ELR (cell line): ENCODE measurements around the gene RASA2.
"Not testable (repeated sequence)": the region's sequence is repeated elsewhere in the genome, so short reads cannot be mapped to it uniquely, and the experiment has no call there.

Source experiments
- DNase-seq: peaks from one replicate; pipeline ENCODE4 v3.0.0-alpha.2; 2015; ENCODE audit warnings: low read depth

RASA2 gene

DNA sequence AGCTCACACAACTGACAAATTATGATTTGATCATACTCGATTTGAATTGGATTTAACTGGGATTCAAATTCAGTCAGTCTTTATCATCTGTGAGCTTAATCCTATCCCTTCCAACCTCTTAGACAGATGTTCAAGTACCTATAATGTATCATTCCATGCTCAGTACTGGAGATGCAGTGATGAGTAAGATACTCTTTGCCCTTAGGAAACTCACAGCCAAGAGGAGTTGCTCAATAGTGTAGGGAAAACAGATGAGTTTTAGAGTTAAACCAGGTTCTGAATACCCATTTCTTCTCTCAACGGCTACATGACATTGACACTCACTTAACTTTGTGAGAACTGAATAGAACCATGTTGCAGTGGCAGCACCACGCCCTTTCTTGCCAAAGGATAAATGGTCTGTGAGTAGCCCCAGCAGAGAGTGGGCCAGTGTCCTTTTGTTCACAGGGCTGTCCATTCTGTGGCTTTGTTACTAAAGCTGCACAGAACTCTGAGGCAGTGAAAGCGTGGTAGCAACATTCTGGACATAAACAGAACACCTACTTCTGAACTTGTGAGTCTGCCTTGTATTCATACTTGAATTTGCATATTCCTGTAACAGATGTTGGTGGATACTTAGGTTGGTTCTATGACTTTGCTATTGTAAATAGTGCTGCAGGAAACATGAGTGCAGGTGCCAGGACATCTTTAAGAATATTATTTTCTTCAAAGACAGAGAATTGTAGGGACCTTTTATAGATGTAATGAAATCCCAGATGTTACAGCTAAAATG, 91.6 kb downstream of the RASA2 start:
- DNase-seq = peak; percentile 55

- no peak for DNase-seq
These were observed 107.5 kb downstream of the RASA2 start for GRCh38 chr3:141594357-141594756.

DNA sequence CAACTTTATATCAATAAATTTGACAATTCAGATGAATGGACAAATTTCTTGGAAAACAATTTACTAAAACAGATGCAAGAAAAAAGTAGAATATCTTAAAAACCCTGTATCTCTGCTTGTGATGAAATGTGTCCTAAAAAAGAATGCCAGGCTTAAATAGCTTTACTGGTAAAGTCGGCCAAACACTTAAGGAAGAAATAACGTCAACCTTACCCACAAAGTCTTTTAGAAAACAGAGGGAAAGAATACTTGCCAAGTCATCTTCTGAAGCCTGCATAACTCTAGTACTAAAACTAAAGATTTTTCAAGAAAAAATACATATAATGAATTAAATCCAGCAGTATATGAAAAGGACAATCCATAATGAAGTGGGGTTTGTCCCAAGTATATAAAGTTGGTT, 111.1 kb downstream of the RASA2 start:
- DNase-seq = no peak

GRCh38 chr3:141600331-141600730, 113.5 kb downstream of the RASA2 start:
- DNase-seq = no peak

DNA sequence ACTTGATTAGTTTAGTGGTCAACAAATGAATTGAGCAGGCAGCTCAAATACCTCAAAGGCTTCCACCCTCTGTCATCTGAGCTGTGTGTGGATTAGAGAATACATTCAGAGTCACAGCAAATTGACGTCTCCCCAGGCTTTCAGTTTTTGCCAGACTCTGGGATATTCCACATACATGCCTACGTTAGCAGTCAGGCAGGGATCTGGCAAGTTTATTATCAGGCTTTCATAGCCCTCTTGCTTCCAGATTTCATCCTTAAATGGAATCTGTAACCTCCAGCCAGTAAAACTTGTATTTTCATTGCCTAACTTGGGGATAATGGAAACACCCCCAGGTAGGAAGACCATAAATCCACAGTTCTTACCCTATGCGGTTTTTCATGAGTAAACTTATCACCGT, 115.9 kb downstream of the RASA2 start:
- no peak for DNase-seq

DNA sequence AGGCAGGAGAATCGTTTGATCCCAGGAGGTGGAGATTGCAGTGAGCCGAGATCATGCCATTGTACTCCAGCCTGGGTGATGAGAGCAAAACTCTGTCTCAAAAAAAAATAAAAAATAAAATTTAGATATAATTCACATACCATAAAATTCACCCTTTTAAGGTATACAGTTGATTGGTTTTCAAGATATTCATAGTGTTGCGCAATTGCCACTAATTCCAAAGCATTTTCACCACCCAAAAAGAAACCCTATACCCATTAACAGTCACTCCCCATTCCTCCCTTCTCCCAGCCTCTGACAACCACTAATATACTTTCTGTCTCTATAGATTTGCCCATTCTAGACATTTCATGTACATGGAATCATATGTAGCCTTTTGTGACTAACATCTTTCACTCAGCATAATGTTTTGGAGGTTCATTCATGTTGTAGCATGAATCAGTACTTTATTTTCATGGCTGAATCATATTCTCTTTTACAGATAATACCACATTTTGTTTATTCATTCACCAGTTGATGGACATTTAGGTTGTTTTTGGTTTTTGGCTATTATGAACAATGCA, 116.7 kb downstream of the RASA2 start:
- DNase-seq = peak; percentile 29

DNA sequence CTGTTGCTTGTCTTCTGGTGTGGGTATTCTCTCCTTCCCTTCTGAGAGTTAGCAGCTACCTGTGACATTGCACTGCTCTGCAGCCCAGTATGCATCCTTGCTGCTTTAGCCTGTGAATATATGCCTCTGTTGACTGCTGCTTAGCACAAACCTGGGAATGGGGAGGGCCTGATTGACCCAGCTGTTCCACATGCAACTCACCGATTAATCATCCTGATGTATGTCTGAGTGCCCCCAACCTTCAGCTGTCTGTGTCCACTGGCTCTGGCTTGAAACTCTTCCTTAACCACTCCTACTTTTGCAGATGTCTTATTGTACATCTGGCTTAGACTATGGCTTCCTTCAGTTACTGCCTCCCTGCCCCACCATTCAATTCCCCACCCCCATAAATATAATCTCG, 119.1 kb downstream of the RASA2 start:
- peak; percentile 50 for DNase-seq

GRCh38 chr3:141608438-141608837, 121.6 kb downstream of the RASA2 start:
- no peak for DNase-seq

DNA sequence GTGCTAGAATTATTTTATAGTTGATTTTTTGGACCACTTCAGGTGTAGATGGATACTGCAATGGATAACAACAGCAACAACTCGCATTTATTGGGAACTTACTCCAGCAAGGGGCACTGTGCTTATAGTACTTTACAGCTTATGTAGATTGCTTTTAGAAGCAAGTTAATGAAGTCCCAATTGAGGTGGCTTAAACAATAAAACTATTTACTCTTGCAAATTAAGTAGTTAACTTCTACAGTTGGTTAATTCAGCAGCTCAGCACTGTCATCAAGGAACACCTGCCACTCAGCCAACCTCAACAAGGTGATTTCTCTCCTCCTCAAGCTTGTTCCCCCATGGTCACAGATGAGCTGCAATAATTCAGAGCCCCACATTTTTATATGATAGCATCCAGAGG, 124.1 kb downstream of the RASA2 start:
- no peak for DNase-seq

DNA sequence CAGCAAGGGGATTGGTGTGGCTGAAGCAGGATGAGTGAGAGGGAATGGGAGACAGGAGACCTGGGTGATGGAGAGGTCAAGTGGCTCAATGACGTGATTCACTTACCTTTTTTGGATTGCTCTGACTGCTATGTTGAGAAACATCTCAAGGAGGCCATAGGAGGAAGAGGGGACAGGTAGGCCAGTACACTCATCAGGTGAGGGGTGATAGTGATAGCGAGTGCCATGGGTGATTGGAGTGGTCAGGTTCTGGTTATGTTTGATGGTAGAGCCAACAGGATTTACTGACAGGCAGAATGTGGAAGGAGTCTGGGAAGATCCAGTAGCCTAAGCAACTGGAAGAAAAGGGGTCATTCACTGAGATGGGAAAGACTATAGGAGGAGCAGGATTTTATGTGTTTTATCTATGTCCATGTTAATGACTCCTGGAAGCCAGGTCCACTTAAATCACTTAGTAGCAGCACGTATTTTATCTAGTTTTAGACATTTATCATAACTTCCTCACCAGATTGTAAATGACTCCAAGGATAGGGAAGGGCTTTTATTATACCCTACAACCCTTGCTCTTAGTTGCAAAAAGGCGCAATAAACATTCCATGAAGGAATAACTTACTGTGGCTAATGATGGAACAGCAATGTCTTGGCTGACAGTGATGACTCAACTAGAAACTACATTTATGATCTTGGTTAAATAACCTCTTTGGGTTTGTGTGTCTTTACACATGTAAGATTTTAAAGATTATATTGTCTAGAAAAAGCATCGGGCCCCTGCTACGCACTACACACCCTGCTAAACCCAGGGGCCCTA, 131.5 kb downstream of the RASA2 start:
- DNase-seq = no peak

GRCh38 chr3:141618938-141619337, 132.1 kb downstream of the RASA2 start:
- DNase-seq = no peak

GRCh38 chr3:141619450-141619849, 132.6 kb downstream of the RASA2 start:
- DNase-seq = no peak

- DNase-seq = no peak
These were observed 136.9 kb downstream of the RASA2 start for GRCh38 chr3:141623691-141624090.

GRCh38 chr3:141625506-141625905, 138.7 kb downstream of the RASA2 start:
- peak; percentile 55 for DNase-seq

- DNase-seq = not testable (repeated sequence)
These were observed 141.5 kb downstream of the RASA2 start for GRCh38 chr3:141628334-141628733.

DNA sequence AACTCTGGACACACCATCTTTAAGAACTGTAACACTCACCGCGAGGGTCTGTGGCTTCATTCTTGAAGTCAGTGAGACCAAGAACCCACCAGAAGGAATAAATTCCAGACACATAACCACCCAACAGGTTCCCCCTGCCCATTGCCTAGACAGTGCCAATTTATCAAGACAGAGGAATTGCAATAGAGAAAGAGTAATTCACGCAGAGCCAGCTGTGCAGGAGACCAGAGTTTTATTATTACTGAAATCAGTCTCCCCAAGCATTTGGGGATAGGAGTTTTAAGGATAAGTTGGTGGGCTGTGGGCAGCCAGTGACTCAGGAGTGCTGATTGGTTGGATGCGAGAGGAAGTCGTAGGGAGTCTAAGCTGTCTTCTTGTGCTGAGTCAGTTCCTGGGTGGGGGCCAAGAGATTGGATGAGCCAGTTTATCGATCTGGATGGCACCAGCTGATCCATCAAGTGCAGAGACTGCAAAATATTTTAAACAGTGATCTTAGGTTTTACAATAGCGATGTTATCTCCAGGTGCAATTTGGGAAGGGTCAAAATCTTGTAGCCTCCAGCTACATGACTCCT, 142.1 kb downstream of the RASA2 start:
- peak; percentile 27 for DNase-seq

- no peak for DNase-seq
These were observed 143.1 kb downstream of the RASA2 start for GRCh38 chr3:141629976-141630375.

DNA sequence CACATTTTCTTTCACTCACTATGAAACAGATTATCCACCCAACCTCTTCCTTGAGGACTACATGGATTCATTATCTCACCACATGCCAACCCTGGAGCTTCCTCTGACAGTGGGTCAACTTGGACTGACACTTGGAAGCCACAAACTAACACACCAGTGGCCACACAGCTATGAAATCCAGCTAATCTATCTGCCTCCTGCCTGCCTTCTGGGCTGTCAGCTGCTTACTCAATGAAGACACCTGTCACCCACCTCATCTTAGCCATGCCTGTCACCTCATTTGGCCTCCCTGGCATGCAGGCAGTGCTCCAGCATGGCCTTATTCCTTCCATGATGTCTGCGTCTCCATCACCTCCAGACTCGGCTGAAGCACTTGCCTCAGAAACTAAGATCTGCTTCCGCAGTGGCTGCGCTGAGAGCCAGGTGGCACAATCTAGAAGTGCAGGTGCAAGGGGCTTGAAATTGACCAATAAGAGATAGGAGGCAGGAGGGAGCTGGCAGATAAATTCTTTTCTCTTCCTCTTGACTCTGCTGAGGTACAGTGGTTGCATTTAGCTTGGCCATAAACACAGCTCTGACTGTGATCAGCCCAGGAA, 146.1 kb downstream of the RASA2 start:
- DNase-seq = no peak

- DNase-seq = no peak
These were observed 155.4 kb downstream of the RASA2 start for GRCh38 chr3:141642215-141642614.

DNA sequence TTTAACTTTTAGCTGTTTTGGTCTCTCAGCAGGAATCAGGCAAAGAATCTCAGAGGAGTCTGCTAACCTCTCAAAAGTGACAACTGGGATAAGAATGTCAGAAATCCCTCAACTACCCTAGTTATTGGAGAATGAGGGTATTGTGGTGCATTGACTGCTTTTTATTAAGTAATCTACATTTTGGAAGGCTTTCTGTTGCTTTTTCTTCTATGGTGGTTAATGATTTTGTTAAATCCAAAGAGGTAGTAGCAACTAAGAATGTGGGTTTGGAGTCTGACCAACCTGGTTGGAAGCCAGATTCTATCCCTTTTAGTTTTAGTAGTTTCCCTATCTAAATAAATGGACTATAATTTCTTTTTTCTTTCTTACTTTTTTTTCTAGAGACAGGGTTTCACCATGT, 156.6 kb downstream of the RASA2 start:
- no peak for DNase-seq

- DNase-seq = no peak
These were observed 157.0 kb downstream of the RASA2 start for GRCh38 chr3:141643796-141644195.

DNA sequence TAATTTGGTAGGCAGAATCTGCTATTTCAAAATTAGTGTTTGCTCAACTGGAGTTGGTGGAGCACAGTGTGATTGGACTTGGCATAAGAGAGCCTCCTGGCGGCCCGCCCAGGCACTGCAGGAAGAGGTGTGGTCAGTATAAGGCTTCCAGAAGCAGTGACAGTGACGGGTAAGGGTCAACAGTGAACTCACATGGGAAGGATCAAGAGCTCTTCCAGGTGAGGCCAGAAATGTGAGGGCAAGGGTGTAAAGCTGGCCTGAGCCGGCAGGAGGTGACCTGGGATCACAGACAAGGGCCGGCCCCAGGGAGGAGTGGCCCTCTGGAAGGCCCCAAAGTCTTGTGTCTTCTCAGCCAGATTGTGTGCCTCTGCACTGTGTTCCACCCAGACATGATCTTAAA, 158.1 kb downstream of the RASA2 start:
- peak; percentile 72 for DNase-seq
